HG03558 (cell line): ENCODE results near the gene TLR8.

ENCODE experiments used
- ATAC-seq: cut with Tn5 transposase; IDR thresholded peaks from one replicate; pipeline ENCODE4 v1.9.1; 2021; ENCODE audit warnings: moderate number of reproducible peaks; ENCODE audit not compliant: unreplicated experiment; ENCODE audit errors: extremely low read depth

TLR8 gene

DNA sequence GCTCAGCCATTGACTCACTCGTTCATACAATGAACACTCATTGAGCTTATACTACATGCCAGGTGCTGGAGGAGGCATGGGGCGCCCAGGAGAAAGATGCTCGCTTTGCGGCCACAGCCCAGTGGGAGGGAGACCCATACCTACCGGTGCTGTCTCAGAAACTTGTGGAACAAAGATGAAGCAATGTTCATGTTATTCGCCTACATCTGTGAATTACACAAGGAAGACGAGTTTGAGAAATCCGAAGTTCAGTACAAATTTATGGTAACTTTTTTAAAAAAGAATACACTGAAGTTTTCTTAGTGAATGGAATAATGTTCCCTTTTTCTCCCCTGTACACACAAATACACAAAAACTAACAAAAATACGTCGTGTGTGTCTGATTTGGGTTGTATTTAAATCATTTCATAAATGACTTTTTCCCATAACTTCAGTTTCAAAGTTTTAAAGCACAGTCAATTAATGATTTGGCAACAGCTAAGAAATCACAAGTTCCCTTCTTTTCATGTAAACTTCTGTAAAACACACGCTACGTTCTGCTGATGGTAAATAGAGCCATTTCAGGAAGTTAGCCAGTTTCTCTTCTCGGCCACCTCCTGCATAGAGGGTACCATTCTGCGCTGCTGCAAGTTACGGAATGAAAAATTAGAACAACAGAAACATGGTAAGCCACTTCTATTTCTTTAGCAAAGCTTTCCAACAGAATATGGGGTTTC lies at the start of gene TLR8:
TLR8 (plus strand) TSS at position 575 of the 716 bp plus-strand sequence; CDS start at position 662, 87 bp downstream.
- ATAC-seq, result no peak

DNA sequence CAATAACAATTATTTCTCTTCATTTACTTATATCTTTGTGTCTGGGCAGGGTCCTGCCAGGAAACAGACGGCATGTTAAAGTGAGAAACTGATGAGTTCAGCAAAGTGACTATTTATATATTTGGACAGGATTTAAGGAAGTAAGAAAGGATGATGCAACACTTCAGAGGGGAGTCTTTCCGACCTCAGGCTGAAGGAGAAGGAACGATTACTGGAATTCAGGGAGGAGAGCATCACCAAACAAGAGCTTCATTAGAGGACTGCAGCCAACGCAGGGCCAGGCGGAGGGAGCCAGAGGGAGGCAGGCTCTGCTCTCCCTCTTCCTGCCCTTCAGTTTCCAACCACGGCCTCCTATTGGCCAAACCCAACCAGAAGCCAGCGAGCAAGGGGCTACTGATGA lies 41.1 kb upstream of the TLR8 start:
- ATAC-seq, result no peak

DNA sequence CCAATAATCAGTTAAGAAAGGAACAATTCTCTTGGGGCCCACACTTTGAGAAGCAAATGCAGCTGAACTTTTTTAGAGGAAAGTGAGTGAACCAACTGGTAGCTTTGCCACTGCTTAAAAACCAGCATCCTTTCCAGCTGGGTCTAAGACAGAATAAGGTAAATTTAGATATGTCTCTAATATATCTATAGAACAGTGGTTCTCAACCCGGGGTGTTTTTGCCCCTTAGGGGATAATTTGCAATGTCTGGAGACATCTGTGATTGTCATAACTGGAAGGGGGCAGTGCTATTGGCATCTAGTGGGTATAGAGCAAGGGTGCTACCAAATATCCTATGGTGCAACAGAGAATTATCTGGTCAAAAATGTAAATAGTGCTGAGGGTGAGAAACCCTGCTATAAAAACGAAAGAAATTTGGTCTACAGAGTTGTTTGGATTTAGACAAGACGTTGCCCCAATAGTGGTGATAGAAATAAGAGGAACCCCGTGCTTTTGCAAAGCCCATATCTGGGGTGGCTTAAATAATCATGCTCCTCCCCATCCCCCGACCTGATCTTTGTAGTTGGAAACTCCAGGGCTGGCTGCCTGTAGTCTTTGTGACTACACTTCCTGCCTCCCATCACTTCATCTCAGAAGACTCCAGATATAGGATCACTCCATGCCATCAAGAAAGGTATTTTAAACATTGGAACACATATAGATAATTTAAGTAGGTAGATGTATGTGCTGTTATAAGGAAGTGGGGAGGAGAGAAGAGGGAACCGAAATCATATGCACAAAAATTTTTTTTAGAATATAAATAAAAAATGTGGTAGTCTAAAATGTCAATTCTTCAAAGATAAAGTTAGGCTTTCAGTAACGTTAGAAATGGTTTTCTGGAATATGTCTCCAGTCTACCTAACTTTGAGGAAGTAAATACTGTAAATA lies 39.7 kb upstream of the TLR8 start, which contains the start of gene TLR7:
TLR7 (plus strand) TSS at position 622 of the 927 bp plus-strand sequence. CDS start 507 bp downstream, outside the sequence.
- ATAC-seq, result no peak

DNA sequence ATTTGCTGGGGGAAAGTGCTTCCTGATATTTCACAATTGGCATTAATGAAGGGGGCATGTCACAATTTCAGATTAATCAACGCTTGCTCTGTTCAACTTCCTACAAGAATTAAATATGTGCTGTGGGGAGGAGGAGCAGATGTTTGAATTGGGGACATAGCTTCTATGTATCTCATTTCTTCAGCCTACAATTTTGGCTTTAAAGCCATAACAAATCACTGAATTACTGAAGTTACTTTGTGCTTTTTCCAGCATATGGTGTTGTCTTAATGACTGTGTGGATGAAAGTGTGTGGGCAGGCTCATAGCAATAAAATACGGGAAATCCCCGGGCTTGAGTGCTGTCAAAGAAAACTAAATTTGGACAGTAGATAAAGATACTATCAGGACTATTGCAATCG lies 38.7 kb upstream of the TLR8 start:
- ATAC-seq, result no peak

DNA sequence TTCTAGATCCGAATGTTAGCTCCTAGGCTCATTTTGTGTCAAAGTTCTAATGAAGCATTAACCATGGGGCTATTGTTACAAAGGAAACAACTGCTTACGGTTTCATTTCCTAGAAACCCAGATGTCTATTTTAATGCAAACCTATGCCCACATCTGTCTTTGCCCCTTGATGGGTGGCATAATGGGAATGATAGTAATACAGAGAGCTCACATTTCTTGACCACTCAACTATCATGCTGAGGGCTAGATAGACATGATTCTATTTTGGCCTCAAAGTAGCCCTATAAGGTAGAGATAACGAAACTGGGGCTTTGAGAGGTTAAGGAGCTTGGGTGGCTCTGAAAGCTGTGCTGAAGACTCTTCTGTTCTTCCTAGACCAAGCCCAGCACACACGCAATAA lies 37.7 kb upstream of the TLR8 start:
- ATAC-seq, result peak; percentile 61

DNA sequence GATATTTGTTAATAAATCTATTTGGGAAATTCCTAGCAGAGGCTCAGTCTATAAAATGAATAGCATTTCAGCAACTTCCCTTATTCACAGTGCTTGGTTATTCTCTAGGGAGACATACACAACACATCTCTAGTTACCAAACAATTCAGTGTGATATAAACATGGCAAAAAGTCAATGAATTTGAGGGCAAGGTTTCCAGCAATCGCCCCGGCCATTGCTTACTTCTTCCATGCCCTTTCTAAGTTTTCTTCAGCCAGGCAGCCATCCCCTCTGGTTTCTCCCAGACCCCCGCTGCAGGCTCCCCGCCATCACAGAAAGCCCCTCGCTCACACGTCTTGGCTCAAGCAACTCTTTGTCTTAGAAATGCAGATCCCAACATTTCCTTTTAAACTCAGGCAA lies 35.2 kb upstream of the TLR8 start:
- ATAC-seq, result no peak

DNA sequence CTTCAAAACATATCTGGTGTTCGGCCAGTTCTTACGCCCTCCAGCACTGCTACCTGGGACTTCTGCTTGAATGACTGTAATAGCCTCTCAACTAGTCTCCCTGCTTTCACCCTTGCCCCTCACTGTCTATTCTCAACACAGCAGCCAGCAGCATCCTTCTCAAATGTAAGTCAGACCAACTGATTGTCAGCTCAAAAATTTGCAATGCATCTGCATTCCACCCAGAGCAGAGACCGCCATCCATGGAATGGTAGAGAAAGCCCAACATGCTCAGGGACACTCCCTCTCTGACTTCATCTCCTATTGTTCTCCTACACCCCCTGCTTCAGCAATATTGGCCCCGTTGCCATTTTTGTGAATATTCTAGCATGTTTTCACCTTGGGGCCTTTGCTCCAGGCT lies 33.7 kb upstream of the TLR8 start:
- ATAC-seq, result no peak

DNA sequence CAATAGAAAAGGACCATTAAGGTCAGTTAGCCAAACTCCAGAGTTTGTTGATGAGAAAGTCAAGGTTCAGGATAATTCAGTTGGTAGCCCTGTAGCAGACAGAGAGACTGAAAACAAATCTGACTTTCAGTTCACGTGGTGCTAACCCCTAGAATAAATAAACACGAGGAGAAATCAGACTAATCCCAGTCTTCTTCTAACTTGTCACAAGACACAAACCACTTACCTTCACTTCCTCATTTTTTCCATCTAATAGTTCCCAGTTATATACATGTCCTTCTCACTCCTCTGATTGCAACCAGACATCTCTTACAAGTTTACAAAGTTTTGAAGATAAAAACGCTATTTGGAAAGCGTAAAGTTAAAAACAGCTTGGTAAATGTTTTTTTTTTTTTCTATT lies 31.8 kb upstream of the TLR8 start:
- ATAC-seq, result no peak

DNA sequence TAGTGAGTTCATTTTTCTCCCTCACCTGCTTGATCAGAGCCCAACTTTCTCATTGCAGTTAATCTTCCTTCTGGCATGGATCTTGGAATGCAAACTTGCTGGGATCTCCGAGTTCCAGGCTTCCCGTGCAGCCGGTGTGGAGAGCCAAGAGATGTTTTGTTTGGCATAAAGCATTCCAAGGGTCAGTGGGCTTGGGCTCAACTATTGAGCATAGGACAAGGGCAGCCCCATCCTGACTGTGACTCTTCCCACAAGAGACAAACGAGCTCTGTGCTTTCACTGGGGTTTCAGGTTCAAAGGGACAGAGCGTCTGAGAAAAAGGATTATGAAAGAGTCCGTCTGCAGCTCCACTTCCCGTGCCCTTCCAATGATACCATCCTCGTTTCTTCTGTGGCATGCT lies 29.0 kb upstream of the TLR8 start:
- no peak for ATAC-seq

DNA sequence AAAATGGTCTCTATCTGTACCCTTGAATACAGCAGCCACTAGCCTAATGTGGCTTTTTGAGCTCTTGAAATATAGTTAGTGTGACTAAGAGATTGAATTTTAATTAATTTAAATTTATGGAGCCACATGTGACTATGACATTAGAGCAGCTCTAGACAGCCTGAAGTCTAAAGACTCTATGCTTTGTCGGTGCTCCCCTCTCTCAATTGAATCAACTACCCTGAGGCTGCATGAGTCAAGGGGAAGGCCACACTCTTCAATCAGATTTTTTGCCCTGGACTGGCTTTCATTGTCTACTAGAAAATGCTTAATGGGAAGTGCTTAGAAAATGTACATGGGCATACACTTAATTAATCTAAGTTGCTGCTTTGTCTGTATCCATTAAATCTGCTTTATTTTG lies 27.9 kb upstream of the TLR8 start:
- ATAC-seq, result no peak

DNA sequence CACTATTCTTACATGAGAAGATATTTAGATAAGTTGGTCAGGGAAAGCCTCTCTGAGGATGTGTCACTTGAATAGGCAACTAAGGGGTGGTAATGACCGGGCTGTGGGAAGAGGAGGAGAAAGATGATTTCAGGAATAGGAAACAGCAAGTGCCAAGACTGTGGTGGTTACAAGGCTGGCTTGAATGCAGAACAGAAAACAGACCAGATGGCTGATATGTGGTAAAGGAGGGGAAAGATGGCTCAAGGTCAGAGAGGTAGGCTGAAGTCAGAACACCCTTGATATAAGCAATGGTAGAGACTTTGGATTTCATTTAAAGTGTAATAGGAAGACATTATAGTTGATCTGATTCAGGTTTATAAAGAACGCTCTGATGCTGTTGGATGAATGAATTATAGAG lies 24.5 kb upstream of the TLR8 start:
- no peak for ATAC-seq

DNA sequence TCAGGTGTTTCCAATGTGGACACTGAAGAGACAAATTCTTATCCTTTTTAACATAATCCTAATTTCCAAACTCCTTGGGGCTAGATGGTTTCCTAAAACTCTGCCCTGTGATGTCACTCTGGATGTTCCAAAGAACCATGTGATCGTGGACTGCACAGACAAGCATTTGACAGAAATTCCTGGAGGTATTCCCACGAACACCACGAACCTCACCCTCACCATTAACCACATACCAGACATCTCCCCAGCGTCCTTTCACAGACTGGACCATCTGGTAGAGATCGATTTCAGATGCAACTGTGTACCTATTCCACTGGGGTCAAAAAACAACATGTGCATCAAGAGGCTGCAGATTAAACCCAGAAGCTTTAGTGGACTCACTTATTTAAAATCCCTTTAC lies 20.9 kb upstream of the TLR8 start:
- ATAC-seq, result no peak

DNA sequence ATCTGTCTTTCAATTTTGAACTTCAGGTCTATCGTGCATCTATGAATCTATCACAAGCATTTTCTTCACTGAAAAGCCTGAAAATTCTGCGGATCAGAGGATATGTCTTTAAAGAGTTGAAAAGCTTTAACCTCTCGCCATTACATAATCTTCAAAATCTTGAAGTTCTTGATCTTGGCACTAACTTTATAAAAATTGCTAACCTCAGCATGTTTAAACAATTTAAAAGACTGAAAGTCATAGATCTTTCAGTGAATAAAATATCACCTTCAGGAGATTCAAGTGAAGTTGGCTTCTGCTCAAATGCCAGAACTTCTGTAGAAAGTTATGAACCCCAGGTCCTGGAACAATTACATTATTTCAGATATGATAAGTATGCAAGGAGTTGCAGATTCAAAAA lies 19.9 kb upstream of the TLR8 start:
- ATAC-seq, result no peak

DNA sequence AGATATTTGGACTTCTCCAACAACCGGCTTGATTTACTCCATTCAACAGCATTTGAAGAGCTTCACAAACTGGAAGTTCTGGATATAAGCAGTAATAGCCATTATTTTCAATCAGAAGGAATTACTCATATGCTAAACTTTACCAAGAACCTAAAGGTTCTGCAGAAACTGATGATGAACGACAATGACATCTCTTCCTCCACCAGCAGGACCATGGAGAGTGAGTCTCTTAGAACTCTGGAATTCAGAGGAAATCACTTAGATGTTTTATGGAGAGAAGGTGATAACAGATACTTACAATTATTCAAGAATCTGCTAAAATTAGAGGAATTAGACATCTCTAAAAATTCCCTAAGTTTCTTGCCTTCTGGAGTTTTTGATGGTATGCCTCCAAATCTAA lies 19.3 kb upstream of the TLR8 start:
- no peak for ATAC-seq

DNA sequence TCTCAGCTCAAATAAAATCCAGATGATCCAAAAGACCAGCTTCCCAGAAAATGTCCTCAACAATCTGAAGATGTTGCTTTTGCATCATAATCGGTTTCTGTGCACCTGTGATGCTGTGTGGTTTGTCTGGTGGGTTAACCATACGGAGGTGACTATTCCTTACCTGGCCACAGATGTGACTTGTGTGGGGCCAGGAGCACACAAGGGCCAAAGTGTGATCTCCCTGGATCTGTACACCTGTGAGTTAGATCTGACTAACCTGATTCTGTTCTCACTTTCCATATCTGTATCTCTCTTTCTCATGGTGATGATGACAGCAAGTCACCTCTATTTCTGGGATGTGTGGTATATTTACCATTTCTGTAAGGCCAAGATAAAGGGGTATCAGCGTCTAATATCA lies 18.7 kb upstream of the TLR8 start:
- ATAC-seq, result no peak

DNA sequence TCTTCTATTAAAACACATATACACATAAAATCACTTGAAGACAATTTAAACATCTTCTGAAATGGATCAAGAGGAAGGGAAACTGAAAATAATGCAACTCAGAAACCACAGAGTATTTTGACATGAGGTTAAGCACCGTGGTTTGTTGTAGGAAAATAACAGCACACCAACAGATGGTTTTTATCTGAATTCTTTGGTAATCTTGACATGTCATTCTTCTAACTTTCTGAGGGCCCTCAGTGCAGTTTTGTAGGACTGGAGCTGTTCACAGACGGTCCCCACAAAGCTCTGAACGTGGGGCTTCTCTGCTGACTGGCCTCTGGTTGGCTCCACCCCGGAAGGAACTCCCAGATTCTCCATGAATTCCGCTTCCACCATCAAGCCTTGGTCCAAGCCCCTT lies 16.0 kb upstream of the TLR8 start:
- ATAC-seq, result peak; percentile 50

DNA sequence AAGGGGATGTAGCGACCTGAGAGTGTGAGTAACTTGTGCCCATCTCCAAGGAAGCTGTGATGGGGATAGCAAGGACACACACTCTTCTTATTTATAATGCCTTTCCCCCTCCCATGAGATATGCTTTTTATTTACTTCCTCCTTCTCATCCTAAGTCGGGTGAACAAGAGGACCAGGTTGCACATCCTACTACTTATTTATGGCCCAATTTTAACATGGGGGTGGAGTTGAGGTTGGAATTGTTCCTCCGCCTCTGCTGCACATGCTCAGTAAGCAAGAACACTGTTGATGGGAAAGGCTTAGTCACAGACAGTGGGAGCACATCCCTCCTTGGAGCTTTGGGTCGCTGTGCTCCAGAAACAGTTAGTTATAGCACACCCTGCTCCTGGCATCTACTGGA lies 15.2 kb upstream of the TLR8 start:
- no peak for ATAC-seq

DNA sequence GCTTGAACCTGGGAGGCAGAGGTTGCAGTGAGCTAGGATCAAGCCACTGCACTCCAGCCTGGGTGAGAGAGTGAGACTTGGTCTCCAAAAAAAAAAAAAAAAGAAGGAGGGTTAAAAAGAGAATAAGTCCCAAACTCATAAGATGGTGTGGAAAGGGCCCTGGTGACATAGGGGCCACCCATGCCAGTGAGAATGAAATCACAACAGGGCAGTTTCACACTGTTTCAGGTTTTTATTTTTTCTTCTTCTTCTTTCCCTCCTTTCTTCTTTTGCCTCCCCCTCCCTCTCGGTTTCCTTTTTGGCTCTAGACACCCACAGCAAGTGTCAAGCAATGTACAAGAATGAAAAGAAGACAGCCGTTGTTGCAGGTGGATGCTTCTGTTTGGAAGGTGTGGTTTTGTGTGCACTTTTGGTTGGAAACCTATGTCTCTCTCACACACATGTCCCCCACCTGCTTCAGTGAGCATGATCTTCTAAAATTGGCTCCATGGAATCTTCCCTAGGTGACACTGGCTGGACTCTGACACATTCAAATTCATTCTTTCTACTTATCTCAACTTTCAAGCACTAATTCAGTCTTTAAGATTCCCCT lies 14.4 kb upstream of the TLR8 start:
- peak; percentile 41 for ATAC-seq

DNA sequence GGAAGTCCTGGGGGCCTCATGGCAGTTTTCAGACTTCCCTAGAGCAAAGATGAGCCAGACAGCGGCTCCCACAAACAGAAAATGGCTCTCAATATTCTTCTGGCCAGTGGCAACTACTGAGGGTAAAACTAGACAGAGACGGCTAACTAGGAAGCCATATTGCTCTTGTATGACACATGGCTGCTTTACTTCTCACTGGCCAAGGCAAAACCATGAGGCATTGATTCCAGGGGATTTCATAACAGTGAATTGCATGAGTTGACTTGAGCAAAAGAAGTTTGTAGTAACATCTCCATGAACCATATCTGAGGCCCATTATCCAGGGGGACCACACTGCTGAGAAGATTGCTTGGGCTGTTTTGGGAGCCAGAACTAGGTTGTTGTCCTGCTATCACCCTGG lies 13.7 kb upstream of the TLR8 start:
- no peak for ATAC-seq

DNA sequence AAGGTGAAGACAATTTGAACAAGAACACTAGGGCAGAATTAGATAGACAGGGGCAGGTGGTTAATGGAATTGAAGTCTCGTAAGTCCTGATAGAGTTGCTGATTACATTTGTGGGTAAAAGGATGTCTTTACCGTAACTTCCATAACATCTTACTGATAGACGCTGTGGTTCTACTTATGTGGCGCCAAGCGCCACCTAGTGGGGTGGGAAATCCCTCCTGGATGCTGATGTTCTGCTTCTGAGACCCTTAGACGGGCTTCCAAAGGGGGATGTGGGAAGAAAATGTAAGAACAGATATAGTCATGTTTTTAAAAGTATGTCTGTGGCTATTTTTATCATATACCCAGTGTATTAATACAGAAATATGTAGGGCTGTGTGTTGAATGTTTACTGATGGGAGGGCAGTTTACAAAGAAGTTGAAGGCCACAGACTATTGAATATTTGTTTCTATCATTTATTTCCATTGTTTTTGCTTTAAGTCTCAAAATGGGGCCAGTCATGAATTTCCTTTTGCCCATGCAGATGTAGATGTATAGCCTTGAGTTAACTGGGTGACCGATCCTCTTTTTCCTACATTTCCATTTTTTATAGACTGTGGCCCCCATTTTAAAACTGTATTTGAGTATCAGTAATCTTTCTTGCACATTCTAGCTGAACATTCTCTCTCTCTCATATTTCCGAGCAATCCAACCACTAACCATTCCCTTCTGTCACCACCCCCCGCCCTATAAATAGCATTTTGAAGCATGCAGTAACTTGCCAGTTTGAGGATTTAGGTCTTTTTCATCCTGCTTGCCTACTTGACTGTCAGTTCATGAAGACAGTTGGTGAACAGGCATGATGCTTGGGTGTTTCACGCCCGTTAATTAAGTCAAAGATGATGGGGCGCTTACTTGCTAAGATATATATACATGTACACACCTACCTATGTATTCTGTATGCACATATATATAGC lies 12.1 kb upstream of the TLR8 start:
- no peak for ATAC-seq
